ENCODE results near the gene IGF2BP2.

DNA sequence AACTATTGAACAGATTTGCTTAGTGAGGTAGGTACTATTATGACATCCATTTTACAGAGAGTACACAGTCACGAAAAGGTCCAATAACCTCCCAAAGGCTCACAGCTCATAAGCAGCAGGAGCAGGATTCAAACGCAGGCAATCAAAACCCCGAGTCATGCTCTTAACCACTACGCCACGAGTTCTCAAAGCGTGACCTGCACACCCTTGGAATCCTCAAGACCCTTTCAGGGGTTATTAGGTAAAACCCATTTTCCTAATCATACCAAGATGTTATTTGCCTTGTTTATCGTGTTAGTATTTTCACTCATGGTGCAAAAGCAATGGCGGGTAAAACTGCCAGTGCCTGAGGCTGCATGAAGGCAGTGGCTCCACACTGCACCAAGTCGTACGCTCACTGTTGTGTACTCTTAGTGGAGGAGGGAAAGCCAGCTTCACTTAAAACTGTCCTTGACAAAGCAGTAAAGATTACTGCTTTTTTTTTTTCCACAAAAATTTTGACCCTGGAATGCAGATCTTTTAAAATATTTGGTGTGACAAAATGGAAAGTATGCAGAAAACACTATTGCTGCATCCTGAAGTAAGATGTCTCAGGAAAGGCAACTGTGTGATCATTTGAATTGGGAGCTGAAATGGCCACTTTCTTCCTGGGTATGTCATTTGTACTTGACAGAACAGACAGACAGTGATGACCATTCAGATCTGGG lies 96.1 kb downstream of the IGF2BP2 start:
- TF ChIP-seq, protein P1, sequence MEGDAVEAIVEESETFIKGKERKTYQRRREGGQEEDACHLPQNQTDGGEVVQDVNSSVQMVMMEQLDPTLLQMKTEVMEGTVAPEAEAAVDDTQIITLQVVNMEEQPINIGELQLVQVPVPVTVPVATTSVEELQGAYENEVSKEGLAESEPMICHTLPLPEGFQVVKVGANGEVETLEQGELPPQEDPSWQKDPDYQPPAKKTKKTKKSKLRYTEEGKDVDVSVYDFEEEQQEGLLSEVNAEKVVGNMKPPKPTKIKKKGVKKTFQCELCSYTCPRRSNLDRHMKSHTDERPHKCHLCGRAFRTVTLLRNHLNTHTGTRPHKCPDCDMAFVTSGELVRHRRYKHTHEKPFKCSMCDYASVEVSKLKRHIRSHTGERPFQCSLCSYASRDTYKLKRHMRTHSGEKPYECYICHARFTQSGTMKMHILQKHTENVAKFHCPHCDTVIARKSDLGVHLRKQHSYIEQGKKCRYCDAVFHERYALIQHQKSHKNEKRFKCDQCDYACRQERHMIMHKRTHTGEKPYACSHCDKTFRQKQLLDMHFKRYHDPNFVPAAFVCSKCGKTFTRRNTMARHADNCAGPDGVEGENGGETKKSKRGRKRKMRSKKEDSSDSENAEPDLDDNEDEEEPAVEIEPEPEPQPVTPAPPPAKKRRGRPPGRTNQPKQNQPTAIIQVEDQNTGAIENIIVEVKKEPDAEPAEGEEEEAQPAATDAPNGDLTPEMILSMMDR (IDR thresholded peaks at IDR 0.05): no peak
- no peak for TF ChIP-seq POLR2A (IDR thresholded peaks at IDR 0.05)
